ENCODE data around the gene MASTL. TPM values are rescaled to one million over a fixed set of nuclear protein-coding genes. Genes with fewer than 3 reads are reported as not detected.

The MASTL gene
- 6.7 and 8.6 TPM in 2 replicates for total RNA-seq

GRCh38 chr10:27155066-27155754, at the start of gene MASTL:
TSS of gene MASTL (plus strand) at chr10:27155352. CDS start at chr10:27155427, 75 bp downstream.

Other genes starting within 250 kb of the MASTL start
- 6.1 and 10.6 TPM in 2 replicates for gene ANKRD26, start 54.9 kb upstream of the MASTL start, total RNA-seq
- gene YME1L1, start 968 bp upstream of the MASTL start, total RNA-seq: 97.1 and 106 TPM in 2 replicates
- 22.6 and 24.4 TPM in 2 replicates for gene ACBD5, start 85.4 kb downstream of the MASTL start, total RNA-seq